ENCODE measurements around the gene DCAF4L1. TPM values are rescaled to one million over a fixed set of nuclear protein-coding genes. Genes with fewer than 3 reads are reported as not detected.

Gene DCAF4L1
- total RNA-seq, 1 donor from 2014 or later, result not detected

DNA sequence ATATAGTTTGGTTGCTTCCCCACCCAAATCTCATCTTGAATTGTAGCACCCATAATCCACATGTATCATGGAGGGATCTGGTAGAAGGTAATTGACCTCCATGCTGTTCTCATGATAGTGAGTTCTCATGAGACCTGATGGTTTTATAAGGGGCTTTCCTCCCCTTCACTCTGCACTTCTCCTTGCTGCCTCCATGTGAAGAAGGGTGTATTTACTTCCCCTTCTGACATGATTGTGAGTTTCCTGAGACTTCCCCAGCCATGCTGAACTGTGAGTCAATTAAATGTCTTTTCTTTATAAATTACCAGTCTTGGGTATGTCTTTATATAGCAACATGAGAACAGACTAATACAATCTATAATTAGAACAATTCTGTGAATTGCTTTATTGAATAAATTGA is 11.9 kb upstream of the DCAF4L1 start:
- no peaks in the 10 kb centered on the region for H3K27me3 ChIP-seq
- H3K4me1 ChIP-seq, result no peaks in the 10 kb centered on the region
- H3K9me3 ChIP-seq, result no peaks in the 10 kb centered on the region
- no peak for DNase-seq (ENCODE audit: extremely low spot score in 2 of 2)
- no peak overlapping the region for H3K27ac ChIP-seq
- H3K36me3 ChIP-seq, result no peaks in the 10 kb centered on the region
- no peak overlapping the region for H3K4me3 ChIP-seq
- intact Hi-C loops (cut with DNase I), result no loop called here
- no peak for TF ChIP-seq POLR2AphosphoS5 (IDR thresholded peaks at IDR 0.05; ENCODE audit: insufficient read depth in 1 of 2, low read depth in 1 of 2)
- TF ChIP-seq, protein P1, sequence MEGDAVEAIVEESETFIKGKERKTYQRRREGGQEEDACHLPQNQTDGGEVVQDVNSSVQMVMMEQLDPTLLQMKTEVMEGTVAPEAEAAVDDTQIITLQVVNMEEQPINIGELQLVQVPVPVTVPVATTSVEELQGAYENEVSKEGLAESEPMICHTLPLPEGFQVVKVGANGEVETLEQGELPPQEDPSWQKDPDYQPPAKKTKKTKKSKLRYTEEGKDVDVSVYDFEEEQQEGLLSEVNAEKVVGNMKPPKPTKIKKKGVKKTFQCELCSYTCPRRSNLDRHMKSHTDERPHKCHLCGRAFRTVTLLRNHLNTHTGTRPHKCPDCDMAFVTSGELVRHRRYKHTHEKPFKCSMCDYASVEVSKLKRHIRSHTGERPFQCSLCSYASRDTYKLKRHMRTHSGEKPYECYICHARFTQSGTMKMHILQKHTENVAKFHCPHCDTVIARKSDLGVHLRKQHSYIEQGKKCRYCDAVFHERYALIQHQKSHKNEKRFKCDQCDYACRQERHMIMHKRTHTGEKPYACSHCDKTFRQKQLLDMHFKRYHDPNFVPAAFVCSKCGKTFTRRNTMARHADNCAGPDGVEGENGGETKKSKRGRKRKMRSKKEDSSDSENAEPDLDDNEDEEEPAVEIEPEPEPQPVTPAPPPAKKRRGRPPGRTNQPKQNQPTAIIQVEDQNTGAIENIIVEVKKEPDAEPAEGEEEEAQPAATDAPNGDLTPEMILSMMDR (IDR thresholded peaks at IDR 0.05), result no peak
- no peak for TF ChIP-seq POLR2A (IDR thresholded peaks at IDR 0.05)

DNA sequence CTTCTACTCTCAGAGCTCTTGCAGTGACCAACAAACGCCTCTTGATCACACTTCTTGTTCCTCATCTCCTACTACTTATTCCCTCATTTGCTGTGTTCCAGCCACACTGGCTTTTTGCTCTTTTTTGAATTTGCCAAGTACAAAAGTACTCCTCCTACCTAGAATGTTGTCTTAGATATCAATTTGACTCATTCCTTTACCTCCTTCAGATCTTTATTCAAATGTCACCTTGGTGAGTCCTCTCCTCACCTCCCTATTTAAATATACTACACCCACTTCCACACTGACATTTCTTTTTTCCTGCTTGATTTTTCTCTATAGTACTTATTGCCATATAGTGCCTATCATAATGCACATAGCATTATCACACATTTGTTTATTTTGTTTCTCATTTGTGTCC is 6.2 kb upstream of the DCAF4L1 start:
- DNase-seq (ENCODE audit: extremely low spot score in 2 of 2), result no peak
- H3K4me3 ChIP-seq, result no peak overlapping the region
- H3K27ac ChIP-seq, result no peak overlapping the region
- no peaks in the 10 kb centered on the region for H3K9me3 ChIP-seq
- H3K4me1 ChIP-seq, result no peaks in the 10 kb centered on the region
- intact Hi-C loops (cut with DNase I), result no loop called here
- no peaks in the 10 kb centered on the region for H3K36me3 ChIP-seq
- no peaks in the 10 kb centered on the region for H3K27me3 ChIP-seq
- TF ChIP-seq, protein P1 (IDR thresholded peaks at IDR 0.05), result no peak
- TF ChIP-seq POLR2A (IDR thresholded peaks at IDR 0.05) (no peak), POLR2AphosphoS5 (IDR thresholded peaks at IDR 0.05; ENCODE audit: insufficient read depth in 1 of 2, low read depth in 1 of 2) (no peak)

DNA sequence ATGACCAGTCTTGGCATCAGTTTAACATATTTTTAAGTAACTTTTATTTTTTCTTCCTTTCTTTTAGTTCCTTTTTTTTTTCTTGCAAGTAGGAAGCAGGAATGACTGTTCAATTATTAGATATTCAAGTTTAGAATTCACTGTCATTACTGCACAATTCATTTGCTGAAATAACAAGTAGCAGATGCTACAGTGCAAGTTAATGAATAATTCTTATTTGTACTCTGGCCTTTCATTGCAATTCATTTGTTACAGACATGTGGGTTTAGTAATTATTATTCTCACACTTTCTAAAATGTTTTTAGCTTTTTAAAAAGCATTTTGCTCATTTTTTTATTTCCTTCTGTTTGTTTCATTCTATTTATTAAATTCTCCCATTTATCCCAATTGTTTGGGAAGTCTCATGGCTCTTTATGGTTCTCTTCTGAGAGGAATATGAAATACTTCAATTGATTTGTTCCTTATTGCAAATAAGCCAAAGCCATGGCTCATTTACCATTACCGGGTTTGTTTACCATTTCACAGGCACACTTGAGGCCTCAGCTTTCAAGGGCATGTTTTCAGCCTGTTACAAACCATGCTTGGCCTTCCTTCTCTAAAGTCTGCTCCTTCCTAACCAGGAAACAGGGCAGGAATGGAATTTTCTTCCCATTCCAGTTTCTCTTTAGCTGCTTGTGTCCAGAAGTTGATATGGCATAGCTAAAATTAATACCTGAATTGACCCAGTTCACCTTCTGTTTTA is 4.6 kb upstream of the DCAF4L1 start:
- H3K27me3 ChIP-seq, result no peaks in the 10 kb centered on the region
- no peaks in the 10 kb centered on the region for H3K4me1 ChIP-seq
- H3K9me3 ChIP-seq, result no peaks in the 10 kb centered on the region
- intact Hi-C loops (cut with DNase I), result no loop called here
- TF ChIP-seq, protein P1 (IDR thresholded peaks at IDR 0.05), result no peak
- TF ChIP-seq POLR2A (IDR thresholded peaks at IDR 0.05), result no peak
- TF ChIP-seq POLR2AphosphoS5 (IDR thresholded peaks at IDR 0.05; ENCODE audit: insufficient read depth in 1 of 2, low read depth in 1 of 2), result no peak
- no peak overlapping the region for H3K4me3 ChIP-seq
- H3K27ac ChIP-seq, result no peak overlapping the region
- no peaks in the 10 kb centered on the region for H3K36me3 ChIP-seq
- no peak for DNase-seq (ENCODE audit: extremely low spot score in 2 of 2)

DNA sequence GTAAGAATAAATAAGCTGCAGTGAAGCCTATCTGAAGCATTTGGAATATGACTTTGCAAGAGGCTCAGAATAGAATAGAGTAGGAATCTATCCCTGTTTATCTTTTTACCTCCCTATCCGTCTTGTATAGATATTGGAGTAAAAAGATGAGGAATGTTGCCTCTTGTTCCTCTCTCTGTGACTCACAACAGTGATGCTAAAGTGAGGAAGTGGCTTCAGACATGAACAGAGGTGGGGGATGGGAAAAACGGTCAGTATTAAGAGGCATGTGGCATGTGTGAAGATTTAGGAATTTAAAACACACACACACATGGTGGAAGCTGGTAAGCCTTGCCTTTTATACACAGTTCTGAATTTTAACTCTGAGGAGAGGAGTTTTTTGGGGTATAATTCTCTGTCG is 3.8 kb upstream of the DCAF4L1 start:
- DNase-seq (ENCODE audit: extremely low spot score in 2 of 2), result no peak
- H3K9me3 ChIP-seq, result no peaks in the 10 kb centered on the region
- intact Hi-C loops (cut with DNase I), result no loop called here
- no peaks in the 10 kb centered on the region for H3K36me3 ChIP-seq
- TF ChIP-seq POLR2AphosphoS5 (IDR thresholded peaks at IDR 0.05; ENCODE audit: insufficient read depth in 1 of 2, low read depth in 1 of 2) (no peak), POLR2A (IDR thresholded peaks at IDR 0.05) (no peak)
- TF ChIP-seq, protein P1 (IDR thresholded peaks at IDR 0.05), result no peak
- no peak overlapping the region for H3K4me3 ChIP-seq
- no peak overlapping the region for H3K27ac ChIP-seq
- H3K27me3 ChIP-seq, result no peaks in the 10 kb centered on the region
- no peaks in the 10 kb centered on the region for H3K4me1 ChIP-seq

DNA sequence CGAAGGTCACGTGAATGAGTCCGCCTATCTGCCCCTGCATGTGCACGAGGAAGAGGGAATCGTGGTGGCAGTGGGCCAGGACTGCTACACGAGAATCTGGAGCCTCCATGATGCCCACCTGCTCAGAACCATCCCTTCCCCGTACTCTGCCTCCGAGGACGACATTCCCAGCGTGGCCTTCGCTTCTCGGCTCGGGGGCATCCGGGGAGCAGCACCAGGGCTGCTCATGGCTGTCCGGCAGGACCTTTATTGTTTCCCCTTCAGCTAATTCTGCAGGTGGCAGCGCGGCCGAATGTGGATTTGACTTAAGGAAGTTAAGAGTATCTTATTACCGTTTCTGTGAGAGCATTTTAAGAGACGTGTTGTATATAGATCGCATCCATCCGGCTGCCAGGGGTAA is 1.2 kb downstream of the DCAF4L1 start:
- H3K27ac ChIP-seq, result no peak overlapping the region
- intact Hi-C loops (cut with DNase I), result no loop called here
- no peak for DNase-seq (ENCODE audit: extremely low spot score in 2 of 2)
- no peaks in the 10 kb centered on the region for H3K36me3 ChIP-seq
- no peaks in the 10 kb centered on the region for H3K27me3 ChIP-seq
- H3K9me3 ChIP-seq, result no peaks in the 10 kb centered on the region
- H3K4me3 ChIP-seq, result no peak overlapping the region
- H3K4me1 ChIP-seq, result no peaks in the 10 kb centered on the region
- TF ChIP-seq, protein P1 (IDR thresholded peaks at IDR 0.05), result no peak
- TF ChIP-seq POLR2AphosphoS5 (IDR thresholded peaks at IDR 0.05; ENCODE audit: insufficient read depth in 1 of 2, low read depth in 1 of 2) (no peak), POLR2A (IDR thresholded peaks at IDR 0.05) (no peak)

All from vagina (tissue), 2 donors.